SK-N-SH (cell line): ENCODE measurements around the gene TLX2. TPM values are rescaled to one million over a fixed set of nuclear protein-coding genes. Genes with fewer than 3 reads are reported as not detected.

ENCODE experiments used
- CTCF ChIA-PET: fragments of 300-600, 350-600 bp; formaldehyde crosslinking; extraction: SDS; loops from one replicate; lab custom pipeline; 2021; lab: Yijun Ruan, JAX
- POLR2A ChIA-PET: fragments of 350-600 bp; sonication (Branson Sonifier 250); formaldehyde crosslinking; extraction: SDS; loops from one replicate; lab custom pipeline; 2020; ENCODE audit warnings: antibody characterized with exemption, inconsistent platforms; lab: Yijun Ruan, JAX
- DNase-seq: peaks from one replicate; pipeline ENCODE4 v3.0.0; 2012
- H2AFZ ChIP-seq: fragments of 200-600 bp; sonication (generic); 2 replicates; pipeline ENCODE4 v1.8.1; 2016; ENCODE audit warnings: antibody characterized with exemption, mild to moderate bottlenecking, low read depth
- H3F3A ChIP-seq: fragments of 200-600 bp; sonication (generic); replicated peaks from 2 replicates; pipeline ENCODE3; 2016; ENCODE audit warnings: antibody characterized with exemption, mild to moderate bottlenecking; ENCODE audit not compliant: insufficient read depth
- H3K27ac ChIP-seq, 2 experiments: fragments of 200-500 bp in 1 of 2; fragments of 200-600 bp in 1 of 2; sonication (Bioruptor generic) in 1 of 2; sonication (generic), shearing (Covaris generic) in 1 of 2; 2 replicates each; pipeline versions ENCODE4 v1.5.1 to v1.6.1; 2014 to 2016; ENCODE audit warnings: low read depth in 2 of 2, inconsistent platforms in 1 of 2, low read length in 1 of 2, mild to moderate bottlenecking in 1 of 2, mixed read lengths in 1 of 2
- H3K27me3 ChIP-seq: fragments of 200-600 bp; sonication (generic), shearing (Covaris generic); 2 replicates; pipeline ENCODE4 v1.6.1; 2016; ENCODE audit warnings: mixed run types; ENCODE audit not compliant: insufficient read depth
- H3K36me3 ChIP-seq, 2 experiments: fragments of 200-500 bp in 1 of 2; fragments of 200-600 bp in 1 of 2; sonication (Bioruptor generic) in 1 of 2; sonication (generic) in 1 of 2; replicated peaks in 1 of 2; 2 replicates each; pipeline versions ENCODE3 to v1.5.1; 2014 to 2016; ENCODE audit warnings: low read length in 1 of 2, mild to moderate bottlenecking in 1 of 2; ENCODE audit not compliant: insufficient read depth in 2 of 2, control insufficient read depth in 1 of 2
- H3K4me1 ChIP-seq, 2 experiments: fragments of 200-500 bp in 1 of 2; fragments of 200-600 bp in 1 of 2; sonication (Bioruptor generic) in 1 of 2; sonication (generic), shearing (Covaris generic) in 1 of 2; 2 replicates each; pipeline versions ENCODE4 v1.5.1 to v1.6.1; 2014 to 2016; ENCODE audit warnings: low read depth in 1 of 2, low read length in 1 of 2, mixed run types in 1 of 2; ENCODE audit not compliant: insufficient read depth in 2 of 2, control insufficient read depth in 1 of 2
- H3K4me2 ChIP-seq: fragments of 200-600 bp; sonication (generic), shearing (Covaris generic); 2 replicates; pipeline ENCODE4 v1.6.1; 2017; ENCODE audit warnings: mixed run types
- H3K4me3 ChIP-seq, 2 experiments: fragments of 200-500 bp in 1 of 2; fragments of 200-600 bp in 1 of 2; sonication (Bioruptor generic) in 1 of 2; sonication (generic), shearing (Covaris generic) in 1 of 2; 2 replicates each; pipeline versions ENCODE4 v1.5.1 to v1.8.1; 2014 to 2016; ENCODE audit warnings: low read depth in 2 of 2, inconsistent platforms in 1 of 2, low read length in 1 of 2, mild to moderate bottlenecking in 1 of 2, mixed read lengths in 1 of 2, moderate library complexity in 1 of 2
- H3K79me2 ChIP-seq: fragments of 200-600 bp; sonication (generic); 2 replicates; pipeline ENCODE4 v1.8.1; 2017; ENCODE audit warnings: mild to moderate bottlenecking; ENCODE audit not compliant: insufficient read depth
- H3K9ac ChIP-seq: fragments of 200-600 bp; sonication (generic); 2 replicates; pipeline ENCODE4 v1.6.1; 2017; ENCODE audit warnings: mixed run types
- H3K9me2 ChIP-seq: fragments of 200-600 bp; sonication (generic); 2 replicates; pipeline ENCODE4 v1.6.1; 2017; ENCODE audit warnings: mixed run types
- H3K9me3 ChIP-seq: fragments of 200-600 bp; sonication (generic); 2 replicates; pipeline ENCODE4 v1.6.1; 2017; ENCODE audit warnings: mixed run types, mild to moderate bottlenecking, moderate library complexity
- H4K20me1 ChIP-seq: fragments of 200-600 bp; sonication (generic); 2 replicates; pipeline ENCODE4 v1.6.1; 2017; ENCODE audit warnings: mild to moderate bottlenecking, mixed run types; ENCODE audit not compliant: insufficient read depth
- CHD2 ChIP-seq: fragments of 150-350 bp; IDR thresholded peaks from 2 replicates; pipeline ENCODE4 v1.6.1; 2018; ENCODE audit warnings: low read length; ENCODE audit not compliant: partially characterized antibody
- ELF1 ChIP-seq: IDR thresholded peaks from 2 replicates; pipeline ENCODE4 v1.4.0; 2012
- EP300 ChIP-seq, 2 experiments: IDR thresholded peaks; 2 replicates each; pipeline versions ENCODE4 v1.4.0 to v1.6.1; 2012; ENCODE audit warnings: borderline replicate concordance in 1 of 2, low read depth in 1 of 2, low read length in 1 of 2
- FOXJ3 ChIP-seq: sonication (generic); formaldehyde crosslinking; IDR thresholded peaks from 2 replicates; pipeline ENCODE4 v1.5.1; 2020; ENCODE audit warnings: mild to moderate bottlenecking, missing genetic modification reagents
- FOXM1 ChIP-seq: IDR thresholded peaks from 2 replicates; pipeline ENCODE4 v1.4.0; 2012; ENCODE audit warnings: low read depth, mild to moderate bottlenecking
- GABPA ChIP-seq: IDR thresholded peaks from 2 replicates; pipeline ENCODE4 v1.4.0; 2012; ENCODE audit warnings: low read depth, mild to moderate bottlenecking
- JUND ChIP-seq: IDR thresholded peaks from 2 replicates; pipeline ENCODE4 v1.4.0; 2012
- MXI1 ChIP-seq: IDR thresholded peaks from 2 replicates; pipeline ENCODE4 v1.6.1; 2012; ENCODE audit warnings: mild to moderate bottlenecking, low read depth, low read length, improper control_type of control experiment
- NFIC ChIP-seq: IDR thresholded peaks from 2 replicates; pipeline ENCODE4 v1.4.0; 2012; ENCODE audit warnings: borderline replicate concordance
- NRF1 ChIP-seq: IDR thresholded peaks from 2 replicates; pipeline ENCODE4 v1.6.1; 2012; ENCODE audit warnings: low read depth, mild to moderate bottlenecking, low read length
- POLR2AphosphoS5 ChIP-seq: IDR thresholded peaks from 2 replicates; pipeline ENCODE4 v1.6.1; 2012; ENCODE audit warnings: low read depth, low read length
- RAD21 ChIP-seq: IDR thresholded peaks from 2 replicates; pipeline ENCODE4 v1.6.1; 2012; ENCODE audit warnings: mild to moderate bottlenecking, low read length
- SIN3A ChIP-seq: IDR thresholded peaks from 2 replicates; pipeline ENCODE4 v1.6.1; 2012; ENCODE audit warnings: low read depth, mild to moderate bottlenecking, low read length, moderate library complexity, borderline replicate concordance
- SMC3 ChIP-seq: IDR thresholded peaks from 2 replicates; pipeline ENCODE4 v1.6.1; 2012; ENCODE audit warnings: low read depth, low read length, improper control_type of control experiment
- TAF1 ChIP-seq: IDR thresholded peaks from 2 replicates; pipeline ENCODE4 v1.6.1; 2012; ENCODE audit warnings: low read depth, mild to moderate bottlenecking, low read length, moderate library complexity, borderline replicate concordance
- TCF12 ChIP-seq: IDR thresholded peaks from 2 replicates; pipeline ENCODE4 v1.4.0; 2012
- YY1 ChIP-seq: IDR thresholded peaks from 2 replicates; pipeline ENCODE4 v1.4.0; 2012; ENCODE audit warnings: low read depth, mild to moderate bottlenecking
- WGBS: methylation state at CpG from one replicate; pipeline ENCODE4 v1.1.6; 2017; ENCODE audit warnings: low lambda C conversion rate; 5-methylcytosine and 5-hydroxymethylcytosine counted together
- polyA plus RNA-seq, 3 experiments: library from polyadenylated mRNA; depleted of rRNA; stranded (reverse); fragments of >200 nt; gene quantifications; 2 replicates each; pipeline ENCODE4 v1.2.3, GENCODE V29; 2012
- TF ChIP-seq, protein P1 (sequence below): IDR thresholded peaks from 2 replicates; pipeline ENCODE4; 2012
- TF ChIP-seq, protein P2 (sequence below): fragments of 150-350 bp; IDR thresholded peaks from 2 replicates; pipeline ENCODE4 v1.6.1; 2017; ENCODE audit warnings: antibody characterized with exemption, low read length, low read depth, borderline replicate concordance
- TF ChIP-seq, protein P3 (sequence below): fragments of 150-350 bp; IDR thresholded peaks from 2 replicates; pipeline ENCODE4 v1.6.1; 2016; ENCODE audit warnings: mild to moderate bottlenecking, low read depth, low read length
- TF ChIP-seq, protein P4 (sequence below): IDR thresholded peaks from 2 replicates; pipeline ENCODE4 v1.6.1; 2012; ENCODE audit warnings: mild to moderate bottlenecking, low read depth, low read length, moderate library complexity
- TF ChIP-seq, protein P5 (sequence below): IDR thresholded peaks from 2 replicates; pipeline ENCODE4 v1.4.0; 2012; ENCODE audit warnings: low read depth
- TF ChIP-seq, protein P6 (sequence below): fragments of 200-600 bp; sonication (generic); IDR thresholded peaks from 2 replicates; pipeline ENCODE4 v1.6.1; 2017; ENCODE audit warnings: antibody characterized with exemption, mild to moderate bottlenecking, moderate library complexity

TLX2 gene
- polyA plus RNA-seq, 1 of the 3 experiments (the other 2 are of a cell fraction): 24.5 TPM

DNA sequence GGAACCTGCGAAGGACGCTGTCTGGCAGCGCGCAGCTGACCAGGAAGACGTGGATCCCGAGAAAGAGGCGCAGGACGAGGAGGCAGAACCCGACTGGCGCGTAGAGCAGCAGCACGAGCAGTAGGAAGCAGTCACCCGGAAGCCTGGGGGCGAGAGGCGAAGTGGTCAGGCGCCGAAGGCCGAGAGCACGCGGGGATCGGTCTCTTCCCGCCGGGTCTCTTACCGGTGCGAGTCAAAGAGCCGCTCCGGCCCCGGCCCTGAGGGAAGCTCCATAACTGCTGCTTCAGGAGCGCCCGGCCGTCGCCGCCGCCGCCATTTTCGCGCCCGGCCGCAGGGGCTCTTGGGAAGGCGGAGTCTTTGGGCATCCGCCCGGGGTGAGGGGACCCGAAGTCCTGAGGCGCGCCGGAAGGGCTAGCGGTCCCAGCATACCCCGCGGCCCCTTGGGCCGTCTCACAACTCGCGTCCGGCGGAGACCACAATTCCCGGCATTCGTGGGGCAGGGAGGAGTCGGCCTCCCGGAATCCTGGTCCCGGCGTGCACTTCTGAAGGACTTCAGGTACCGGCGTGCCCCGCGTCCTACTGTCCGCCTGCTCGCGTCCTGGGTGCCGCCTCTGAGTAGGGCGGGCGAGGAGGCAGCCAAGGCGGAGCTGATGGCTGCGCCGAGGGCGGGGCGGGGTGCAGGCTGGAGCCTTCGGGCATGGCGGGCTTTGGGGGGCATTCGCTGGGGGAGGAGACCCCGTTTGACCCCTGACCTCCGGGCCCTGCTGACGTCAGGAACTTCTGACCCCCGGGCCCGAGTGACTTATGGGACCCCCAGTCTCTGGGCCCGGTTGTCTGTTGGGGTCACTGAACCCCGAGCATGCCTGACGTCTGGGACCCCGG lies 15.3 kb downstream of the TLX2 start, which contains the start of the genes AUP1 and HTRA2:
Gene AUP1 (minus strand): TSS at position 350 of the 882 bp plus-strand sequence. CDS start 77 bp downstream, at position 273.
Gene HTRA2 (plus strand): TSS at position 577 of the 882 bp plus-strand sequence. CDS start 74 bp downstream, at position 651.
- Histone ChIP-seq H3K27me3 (no peaks in the 10 kb centered on the region), H3K4me3 (peak within 1 kb of the TSS; percentile 83 to 99), H3K9me3 (no peaks in the 10 kb centered on the region), H3K27ac (peak within 1 kb of the TSS; percentile 68 to 92), H3F3A (peaks cover 18% of the 10 kb centered on the region), H2AFZ (peak within 1 kb of the TSS; percentile 83), H3K9ac (peak within 1 kb of the TSS; percentile 90), H3K36me3 (peaks cover 27 to 51% of the 10 kb centered on the region in 2 experiments), H3K9me2 (no peaks in the 10 kb centered on the region), H4K20me1 (no peaks in the 10 kb centered on the region), H3K79me2 (peaks cover 45% of the 10 kb centered on the region), H3K4me1 (peaks cover 13 to 24% of the 10 kb centered on the region in 2 experiments), H3K4me2 (peak within 1 kb of the TSS; percentile 90)
- peak; percentile 98 for DNase-seq
- WGBS: 1% methylated on average over 30 of the region's 87 CpGs
- TF ChIP-seq TAF1 (peak; percentile 95), FOXM1 (no peak), POLR2AphosphoS5 (peak; percentile 88), YY1 (peak; percentile 98), FOXJ3 (CRISPR knock-in tag) (no peak; the same call in 1 of the 2 replicates), CHD2 (peak; percentile 85), EP300 (IDR thresholded peaks at IDR 0.05; ENCODE audit: borderline replicate concordance in 1 of 2, low read depth in 1 of 2, low read length in 1 of 2) (no peak), SMC3 (no peak), RAD21 (0 out of 2 replicates have a peak, but pooled peaks have one; percentile 4), SIN3A (peak; percentile 59; the same call in 1 of the 2 replicates), TCF12 (0 out of 2 replicates have a peak, but pooled peaks have one; percentile 4), GABPA (peak; percentile 86), ELF1 (peak; percentile 91), MXI1 (peak; percentile 70), JUND (0 out of 2 replicates have a peak, but pooled peaks have one; percentile 6), NRF1 (peak; percentile 32; the same call in 1 of the 2 replicates), NFIC (no peak)
- TF ChIP-seq, protein P1, sequence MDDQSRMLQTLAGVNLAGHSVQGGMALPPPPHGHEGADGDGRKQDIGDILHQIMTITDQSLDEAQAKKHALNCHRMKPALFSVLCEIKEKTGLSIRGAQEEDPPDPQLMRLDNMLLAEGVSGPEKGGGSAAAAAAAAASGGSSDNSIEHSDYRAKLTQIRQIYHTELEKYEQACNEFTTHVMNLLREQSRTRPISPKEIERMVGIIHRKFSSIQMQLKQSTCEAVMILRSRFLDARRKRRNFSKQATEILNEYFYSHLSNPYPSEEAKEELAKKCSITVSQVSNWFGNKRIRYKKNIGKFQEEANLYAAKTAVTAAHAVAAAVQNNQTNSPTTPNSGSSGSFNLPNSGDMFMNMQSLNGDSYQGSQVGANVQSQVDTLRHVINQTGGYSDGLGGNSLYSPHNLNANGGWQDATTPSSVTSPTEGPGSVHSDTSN: peak; percentile 25
- TF ChIP-seq, protein P2, sequence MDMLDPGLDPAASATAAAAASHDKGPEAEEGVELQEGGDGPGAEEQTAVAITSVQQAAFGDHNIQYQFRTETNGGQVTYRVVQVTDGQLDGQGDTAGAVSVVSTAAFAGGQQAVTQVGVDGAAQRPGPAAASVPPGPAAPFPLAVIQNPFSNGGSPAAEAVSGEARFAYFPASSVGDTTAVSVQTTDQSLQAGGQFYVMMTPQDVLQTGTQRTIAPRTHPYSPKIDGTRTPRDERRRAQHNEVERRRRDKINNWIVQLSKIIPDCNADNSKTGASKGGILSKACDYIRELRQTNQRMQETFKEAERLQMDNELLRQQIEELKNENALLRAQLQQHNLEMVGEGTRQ: no peak
- TF ChIP-seq, protein P3, sequence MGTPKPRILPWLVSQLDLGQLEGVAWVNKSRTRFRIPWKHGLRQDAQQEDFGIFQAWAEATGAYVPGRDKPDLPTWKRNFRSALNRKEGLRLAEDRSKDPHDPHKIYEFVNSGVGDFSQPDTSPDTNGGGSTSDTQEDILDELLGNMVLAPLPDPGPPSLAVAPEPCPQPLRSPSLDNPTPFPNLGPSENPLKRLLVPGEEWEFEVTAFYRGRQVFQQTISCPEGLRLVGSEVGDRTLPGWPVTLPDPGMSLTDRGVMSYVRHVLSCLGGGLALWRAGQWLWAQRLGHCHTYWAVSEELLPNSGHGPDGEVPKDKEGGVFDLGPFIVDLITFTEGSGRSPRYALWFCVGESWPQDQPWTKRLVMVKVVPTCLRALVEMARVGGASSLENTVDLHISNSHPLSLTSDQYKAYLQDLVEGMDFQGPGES: no peak
- TF ChIP-seq, protein P4, sequence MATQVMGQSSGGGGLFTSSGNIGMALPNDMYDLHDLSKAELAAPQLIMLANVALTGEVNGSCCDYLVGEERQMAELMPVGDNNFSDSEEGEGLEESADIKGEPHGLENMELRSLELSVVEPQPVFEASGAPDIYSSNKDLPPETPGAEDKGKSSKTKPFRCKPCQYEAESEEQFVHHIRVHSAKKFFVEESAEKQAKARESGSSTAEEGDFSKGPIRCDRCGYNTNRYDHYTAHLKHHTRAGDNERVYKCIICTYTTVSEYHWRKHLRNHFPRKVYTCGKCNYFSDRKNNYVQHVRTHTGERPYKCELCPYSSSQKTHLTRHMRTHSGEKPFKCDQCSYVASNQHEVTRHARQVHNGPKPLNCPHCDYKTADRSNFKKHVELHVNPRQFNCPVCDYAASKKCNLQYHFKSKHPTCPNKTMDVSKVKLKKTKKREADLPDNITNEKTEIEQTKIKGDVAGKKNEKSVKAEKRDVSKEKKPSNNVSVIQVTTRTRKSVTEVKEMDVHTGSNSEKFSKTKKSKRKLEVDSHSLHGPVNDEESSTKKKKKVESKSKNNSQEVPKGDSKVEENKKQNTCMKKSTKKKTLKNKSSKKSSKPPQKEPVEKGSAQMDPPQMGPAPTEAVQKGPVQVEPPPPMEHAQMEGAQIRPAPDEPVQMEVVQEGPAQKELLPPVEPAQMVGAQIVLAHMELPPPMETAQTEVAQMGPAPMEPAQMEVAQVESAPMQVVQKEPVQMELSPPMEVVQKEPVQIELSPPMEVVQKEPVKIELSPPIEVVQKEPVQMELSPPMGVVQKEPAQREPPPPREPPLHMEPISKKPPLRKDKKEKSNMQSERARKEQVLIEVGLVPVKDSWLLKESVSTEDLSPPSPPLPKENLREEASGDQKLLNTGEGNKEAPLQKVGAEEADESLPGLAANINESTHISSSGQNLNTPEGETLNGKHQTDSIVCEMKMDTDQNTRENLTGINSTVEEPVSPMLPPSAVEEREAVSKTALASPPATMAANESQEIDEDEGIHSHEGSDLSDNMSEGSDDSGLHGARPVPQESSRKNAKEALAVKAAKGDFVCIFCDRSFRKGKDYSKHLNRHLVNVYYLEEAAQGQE: no peak
- TF ChIP-seq, protein P5, sequence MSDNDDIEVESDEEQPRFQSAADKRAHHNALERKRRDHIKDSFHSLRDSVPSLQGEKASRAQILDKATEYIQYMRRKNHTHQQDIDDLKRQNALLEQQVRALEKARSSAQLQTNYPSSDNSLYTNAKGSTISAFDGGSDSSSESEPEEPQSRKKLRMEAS: peak; percentile 72
- TF ChIP-seq, protein P6, sequence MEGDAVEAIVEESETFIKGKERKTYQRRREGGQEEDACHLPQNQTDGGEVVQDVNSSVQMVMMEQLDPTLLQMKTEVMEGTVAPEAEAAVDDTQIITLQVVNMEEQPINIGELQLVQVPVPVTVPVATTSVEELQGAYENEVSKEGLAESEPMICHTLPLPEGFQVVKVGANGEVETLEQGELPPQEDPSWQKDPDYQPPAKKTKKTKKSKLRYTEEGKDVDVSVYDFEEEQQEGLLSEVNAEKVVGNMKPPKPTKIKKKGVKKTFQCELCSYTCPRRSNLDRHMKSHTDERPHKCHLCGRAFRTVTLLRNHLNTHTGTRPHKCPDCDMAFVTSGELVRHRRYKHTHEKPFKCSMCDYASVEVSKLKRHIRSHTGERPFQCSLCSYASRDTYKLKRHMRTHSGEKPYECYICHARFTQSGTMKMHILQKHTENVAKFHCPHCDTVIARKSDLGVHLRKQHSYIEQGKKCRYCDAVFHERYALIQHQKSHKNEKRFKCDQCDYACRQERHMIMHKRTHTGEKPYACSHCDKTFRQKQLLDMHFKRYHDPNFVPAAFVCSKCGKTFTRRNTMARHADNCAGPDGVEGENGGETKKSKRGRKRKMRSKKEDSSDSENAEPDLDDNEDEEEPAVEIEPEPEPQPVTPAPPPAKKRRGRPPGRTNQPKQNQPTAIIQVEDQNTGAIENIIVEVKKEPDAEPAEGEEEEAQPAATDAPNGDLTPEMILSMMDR: no peak
- POLR2A ChIA-PET: interaction anchor here (0.7 to 2.5 kb wide), 10 partner anchors 9 to 75 kb away, joined by 4 to 13 read pairs (median 5); partner anchors contain the start of genes CCDC142, INO80B, MRPL53 and PCGF1
- CTCF ChIA-PET: interaction anchor here (0.9 to 7.8 kb wide), 8 partner anchors 15 to 65 kb away, joined by 3 to 102 read pairs (median 10); partner anchors contain the start of genes CCDC142, LBX2, PCGF1 and TLX2
